H9 (cell line): Measurements from ENCODE around the gene PROSER1. TPM values are rescaled to one million over a fixed set of nuclear protein-coding genes. Genes with fewer than 3 reads are reported as not detected.

Experiments
- DNase-seq: peaks from one replicate; pipeline ENCODE4 v3.0.0-alpha.2; 2017
- H2AFZ ChIP-seq: one replicate; pipeline ENCODE4 v1.6.1; 2013; ENCODE audit warnings: mild to moderate bottlenecking, low read length, control low read depth, moderate library complexity
- H2AK5ac ChIP-seq: 2 replicates; pipeline ENCODE4 v1.6.1; 2013; ENCODE audit warnings: low read length, control low read depth, mixed read lengths; ENCODE audit not compliant: insufficient read length
- H2BK120ac ChIP-seq: one replicate; pipeline ENCODE4 v1.6.1; 2013; ENCODE audit warnings: low read depth, mild to moderate bottlenecking, low read length, control low read depth, inconsistent platforms; ENCODE audit not compliant: poor library complexity, severe bottlenecking
- H2BK12ac ChIP-seq: 2 replicates; pipeline ENCODE4 v1.6.1; 2013; ENCODE audit warnings: low read length, control low read depth, mixed read lengths, low read depth; ENCODE audit not compliant: insufficient read length
- H2BK15ac ChIP-seq: 2 replicates; pipeline ENCODE4 v1.6.1; 2013; ENCODE audit warnings: low read depth, low read length, control low read depth
- H2BK20ac ChIP-seq: one replicate; pipeline ENCODE4 v1.6.1; 2013; ENCODE audit warnings: low read depth, mild to moderate bottlenecking, low read length, control low read depth, inconsistent platforms; ENCODE audit not compliant: poor library complexity, severe bottlenecking
- H2BK5ac ChIP-seq: 2 replicates; pipeline ENCODE4 v1.6.1; 2013; ENCODE audit warnings: low read length, control low read depth, mixed read lengths; ENCODE audit not compliant: insufficient read length
- H3K14ac ChIP-seq: 2 replicates; pipeline ENCODE4 v1.6.1; 2013; ENCODE audit warnings: low read length, control low read depth; ENCODE audit not compliant: insufficient read depth
- H3K18ac ChIP-seq: 2 replicates; pipeline ENCODE4 v1.6.1; 2013; ENCODE audit warnings: low read depth, mild to moderate bottlenecking, mixed read lengths, low read length, control low read depth; ENCODE audit not compliant: insufficient read length
- H3K23ac ChIP-seq: 2 replicates; pipeline ENCODE4 v1.6.1; 2013; ENCODE audit warnings: low read length, control low read depth, mixed read lengths, low read depth; ENCODE audit not compliant: insufficient read length
- H3K23me2 ChIP-seq: 2 replicates; pipeline ENCODE4 v1.6.1; 2013; ENCODE audit warnings: low read depth, mild to moderate bottlenecking, mixed read lengths, low read length, control low read depth; ENCODE audit not compliant: insufficient read length, poor library complexity, severe bottlenecking
- H3K27ac ChIP-seq: 2 replicates; pipeline ENCODE4 v1.5.1; 2013; ENCODE audit warnings: low read length, control low read depth, mixed read lengths, low read depth; ENCODE audit not compliant: insufficient read length
- H3K27me3 ChIP-seq: 2 replicates; pipeline ENCODE4 v1.6.1; 2013; ENCODE audit warnings: low read length, control low read depth, inconsistent platforms; ENCODE audit not compliant: insufficient read depth
- H3K4ac ChIP-seq: 2 replicates; pipeline ENCODE4 v1.6.1; 2013; ENCODE audit warnings: low read depth, mild to moderate bottlenecking, control low read depth, inconsistent platforms, low read length, moderate library complexity
- H3K4me1 ChIP-seq: 2 replicates; pipeline ENCODE4 v1.6.1; 2013; ENCODE audit warnings: low read length, control low read depth, inconsistent platforms; ENCODE audit not compliant: insufficient read depth
- H3K4me2 ChIP-seq: 2 replicates; pipeline ENCODE4 v1.6.1; 2013; ENCODE audit warnings: low read length, control low read depth, mixed read lengths; ENCODE audit not compliant: insufficient read length, insufficient read depth
- H3K56ac ChIP-seq: 2 replicates; pipeline ENCODE4 v1.6.1; 2013; ENCODE audit warnings: low read depth, mild to moderate bottlenecking, mixed read lengths, low read length, control low read depth; ENCODE audit not compliant: insufficient read length
- H3K79me1 ChIP-seq: 2 replicates; pipeline ENCODE4 v1.6.1; 2013; ENCODE audit warnings: low read depth, mild to moderate bottlenecking, moderate library complexity, low read length, control low read depth, inconsistent platforms; ENCODE audit not compliant: insufficient read depth, poor library complexity, severe bottlenecking
- H3K79me2 ChIP-seq: 2 replicates; pipeline ENCODE4 v1.6.1; 2013; ENCODE audit warnings: low read length, control low read depth, inconsistent platforms; ENCODE audit not compliant: insufficient read depth
- H3K9ac ChIP-seq: 2 replicates; pipeline ENCODE4 v1.6.1; 2013; ENCODE audit warnings: low read length, control low read depth, mixed read lengths; ENCODE audit not compliant: insufficient read length; ENCODE audit errors: extremely low read depth
- H3K9me3 ChIP-seq: one replicate; pipeline ENCODE4 v1.6.1; 2013; ENCODE audit warnings: low read depth, low read length, inconsistent platforms; ENCODE audit not compliant: control insufficient read depth
- H3T11ph ChIP-seq: one replicate; pipeline ENCODE4 v1.6.1; 2013; ENCODE audit warnings: mild to moderate bottlenecking, low read length, control low read depth, inconsistent platforms
- H4K20me1 ChIP-seq: one replicate; pipeline ENCODE4 v1.6.1; 2013; ENCODE audit not compliant: control insufficient read depth, insufficient read length, insufficient read depth
- H4K5ac ChIP-seq: 2 replicates; pipeline ENCODE4 v1.6.1; 2013; ENCODE audit warnings: low read depth, mild to moderate bottlenecking, mixed read lengths, low read length, control low read depth; ENCODE audit not compliant: insufficient read length
- H4K8ac ChIP-seq: replicated peaks from 2 replicates; pipeline ENCODE4 v1.6.1; 2013; ENCODE audit warnings: low read length, control low read depth, mixed read lengths, low read depth; ENCODE audit not compliant: insufficient read length
- H4K91ac ChIP-seq: 2 replicates; pipeline ENCODE4 v1.6.1; 2013; ENCODE audit warnings: low read depth, mild to moderate bottlenecking, moderate library complexity, mixed read lengths, low read length, control low read depth; ENCODE audit not compliant: insufficient read length
- H3K27ac Mint-ChIP-seq, 3 experiments: 2 replicates in 2 of 3; 3 replicates in 1 of 3; pipeline ENCODE4 v1.8.0; 2020 to 2021; ENCODE audit warnings: mixed read lengths in 3 of 3, mild to moderate bottlenecking in 1 of 3, moderate library complexity in 1 of 3
- H3K27me3 Mint-ChIP-seq: 2 replicates; pipeline ENCODE4 v1.8.0; 2021; ENCODE audit warnings: low read depth, mild to moderate bottlenecking, moderate library complexity, mixed read lengths
- H3K36me3 Mint-ChIP-seq, 3 experiments: 2 replicates in 2 of 3; 3 replicates in 1 of 3; pipeline ENCODE4 v1.8.0; 2020 to 2021; ENCODE audit warnings: low read depth in 3 of 3, mixed read lengths in 3 of 3; ENCODE audit not compliant: insufficient read depth in 1 of 3
- H3K4me1 Mint-ChIP-seq, 2 experiments: 2 replicates each; pipeline ENCODE4 v1.8.0; 2020; ENCODE audit warnings: mixed read lengths in 2 of 2
- H3K4me3 Mint-ChIP-seq, 2 experiments: 2 replicates in 1 of 2; 3 replicates in 1 of 2; pipeline ENCODE4 v1.8.0; 2020 to 2021; ENCODE audit warnings: mild to moderate bottlenecking in 2 of 2, mixed read lengths in 2 of 2, moderate library complexity in 1 of 2
- H3K9me3 Mint-ChIP-seq, 2 experiments: 2 replicates in 1 of 2; 3 replicates in 1 of 2; pipeline ENCODE4 v1.8.0; 2020; ENCODE audit warnings: mild to moderate bottlenecking in 2 of 2, mixed read lengths in 2 of 2, moderate library complexity in 1 of 2
- WGBS: extraction: QIAGEN DNeasy Blood & Tissue Kit; methylation state at CpG from one replicate; pipeline ENCODE4 v1.1.7; 2013; ENCODE audit warnings: missing lambda C conversion rate, low lambda C conversion rate, mixed read lengths; ENCODE audit not compliant: insufficient read length; ENCODE audit errors: extremely low coverage; 5-methylcytosine and 5-hydroxymethylcytosine counted together
- total RNA-seq: library from RNA; stranded (reverse); gene quantifications from 2 replicates; pipeline ENCODE4 v1.2.1, GENCODE V29; 2021
- TF ChIP-seq, protein P1 (sequence below): fragments of 200-600 bp; sonication (generic); conservative IDR thresholded peaks from 3 replicates; pipeline ENCODE4 v1.8.0; 2021; ENCODE audit warnings: antibody characterized with exemption, mild to moderate bottlenecking

PROSER1 gene
- total RNA-seq, 1 experiment from 2014 or later: 84.6 TPM

- Histone ChIP-seq H3K4ac (no peak overlapping the region), H4K5ac (no peak overlapping the region), H4K20me1 (no peaks in the 10 kb centered on the region), H2BK12ac (no peak overlapping the region), H3K23ac (no peak overlapping the region), H4K91ac (no peak overlapping the region), H3T11ph (no peak overlapping the region), H3K9ac (no peak overlapping the region), H3K27ac (peak overlapping the region; percentile 21), H2AFZ (no peak overlapping the region), H3K4me2 (no peak overlapping the region), H3K4me1 (peaks cover 14% of the 10 kb centered on the region), H3K9me3 (no peaks in the 10 kb centered on the region), H3K79me1 (peaks cover 4% of the 10 kb centered on the region), H2BK120ac (no peak overlapping the region), H3K18ac (no peak overlapping the region), H4K8ac (no peak overlapping the region), H2BK15ac (no peak overlapping the region), H2AK5ac (no peak overlapping the region), H3K14ac (no peak overlapping the region), H2BK5ac (peak overlapping the region; percentile 18), H2BK20ac (no peak overlapping the region), H3K27me3 (no peaks in the 10 kb centered on the region), H3K56ac (no peak overlapping the region), H3K23me2 (no peaks in the 10 kb centered on the region), H3K79me2 (no peaks in the 10 kb centered on the region)
- Mint-ChIP-seq H3K4me1 (peaks cover 41 to 47% of the 10 kb centered on the region in 2 experiments), H3K4me3 (peak overlapping the region in 1 of 2 experiments; percentile 16; a peak in 1 of 5 replicates), H3K27me3 (no peaks in the 10 kb centered on the region), H3K36me3 (peaks cover 40 to 81% (median 70%) of the 10 kb centered on the region in 3 experiments), H3K9me3 (no peaks in the 10 kb centered on the region), H3K27ac (peak overlapping the region; percentile 76 to 91 (median 79); a peak in 5 of 7 replicates)
- TF ChIP-seq, protein P1, sequence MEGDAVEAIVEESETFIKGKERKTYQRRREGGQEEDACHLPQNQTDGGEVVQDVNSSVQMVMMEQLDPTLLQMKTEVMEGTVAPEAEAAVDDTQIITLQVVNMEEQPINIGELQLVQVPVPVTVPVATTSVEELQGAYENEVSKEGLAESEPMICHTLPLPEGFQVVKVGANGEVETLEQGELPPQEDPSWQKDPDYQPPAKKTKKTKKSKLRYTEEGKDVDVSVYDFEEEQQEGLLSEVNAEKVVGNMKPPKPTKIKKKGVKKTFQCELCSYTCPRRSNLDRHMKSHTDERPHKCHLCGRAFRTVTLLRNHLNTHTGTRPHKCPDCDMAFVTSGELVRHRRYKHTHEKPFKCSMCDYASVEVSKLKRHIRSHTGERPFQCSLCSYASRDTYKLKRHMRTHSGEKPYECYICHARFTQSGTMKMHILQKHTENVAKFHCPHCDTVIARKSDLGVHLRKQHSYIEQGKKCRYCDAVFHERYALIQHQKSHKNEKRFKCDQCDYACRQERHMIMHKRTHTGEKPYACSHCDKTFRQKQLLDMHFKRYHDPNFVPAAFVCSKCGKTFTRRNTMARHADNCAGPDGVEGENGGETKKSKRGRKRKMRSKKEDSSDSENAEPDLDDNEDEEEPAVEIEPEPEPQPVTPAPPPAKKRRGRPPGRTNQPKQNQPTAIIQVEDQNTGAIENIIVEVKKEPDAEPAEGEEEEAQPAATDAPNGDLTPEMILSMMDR: no peak
- no peak for DNase-seq
- WGBS: no CpG with 5 or more reads among the region's 2 CpGs
These were observed 12.5 kb downstream of the PROSER1 start for GRCh38 chr13:39025433-39025839.
